SK-N-SH (cell line): Measurements from ENCODE around the gene CCR4.

ENCODE experiments used
- CTCF ChIP-seq: fragments of 200-600 bp; sonication (generic); IDR thresholded peaks from 2 replicates; pipeline ENCODE4 v1.6.1; 2017; ENCODE audit warnings: antibody characterized with exemption, mild to moderate bottlenecking, moderate library complexity
- MAX ChIP-seq: IDR thresholded peaks from 2 replicates; pipeline ENCODE4 v1.4.0; 2012; ENCODE audit warnings: low read depth
- NRF1 ChIP-seq: IDR thresholded peaks from 2 replicates; pipeline ENCODE4 v1.6.1; 2012; ENCODE audit warnings: low read depth, mild to moderate bottlenecking, low read length

- TF ChIP-seq CTCF (no peak), MAX (no peak), NRF1 (no peak)
Observed at GRCh38 chr3:32919920-32920319, 31.5 kb upstream of the CCR4 start.
